Right lobe of liver (tissue), 6 donors: ENCODE data around the gene MTFR2. TPM values are rescaled to one million over a fixed set of nuclear protein-coding genes. Genes with fewer than 3 reads are reported as not detected.
A peak's percentile ranks its signal among the peaks of the same experiment; 100 is the strongest.

ENCODE experiments used
- ATAC-seq, 4 donors: fragments of 200-7000 bp; cut with Tn5 transposase; one replicate each; pipeline ENCODE4 v1.9.1; 2020; ENCODE audit warnings: mild to moderate bottlenecking in 4 of 4, moderate library complexity in 4 of 4
- DNase-seq, 3 donors: peaks; one replicate each; pipeline ENCODE4 v3.0.0-alpha.2; 2020
- H3K27ac ChIP-seq, 3 donors: fragments of 200-600 bp; one replicate each; pipeline ENCODE4 v1.8.0; 2022
- H3K27me3 ChIP-seq, 2 donors: fragments of 200-600 bp; one replicate each; pipeline ENCODE4 v1.8.0; 2022
- H3K36me3 ChIP-seq, 4 donors: fragments of 200-600 bp; sonication (generic) in 1 of 4; one replicate each; pipeline versions ENCODE4 v1.5.1 to v1.8.0; 2017 to 2022; ENCODE audit warnings: control low read depth in 1 of 4
- H3K4me1 ChIP-seq, 4 donors: fragments of 200-600 bp; sonication (generic) in 1 of 4; one replicate each; pipeline versions ENCODE4 v1.5.1 to v1.8.0; 2017 to 2022; ENCODE audit warnings: control low read depth in 1 of 4
- H3K4me3 ChIP-seq, 3 donors: fragments of 200-600 bp; one replicate each; pipeline ENCODE4 v1.8.0; 2022
- H3K9me3 ChIP-seq, 4 donors: fragments of 200-600 bp; sonication (generic) in 1 of 4; one replicate each; pipeline versions ENCODE4 v1.5.1 to v1.8.0; 2017 to 2022; ENCODE audit warnings: control low read depth in 1 of 4
- POLR2A ChIP-seq: fragments of 450-650 bp; IDR thresholded peaks from one replicate; pipeline ENCODE4 v1.6.1; 2017; ENCODE audit warnings: antibody characterized with exemption, mild to moderate bottlenecking
- WGBS: methylation state at CpG from one replicate; pipeline ENCODE4 v1.1.6; 2018; ENCODE audit warnings: low coverage, low lambda C conversion rate; ENCODE audit not compliant: insufficient coverage; ENCODE audit errors: missing lambda C conversion rate; 5-methylcytosine and 5-hydroxymethylcytosine counted together
- intact Hi-C, 2 donors: fragments of 100-400 bp; cut with DNase I; formaldehyde crosslinking; loops; one replicate each; pipeline versions ENCODE4 v1.11.2 to v1.14.1; 2022
- total RNA-seq, 6 experiments: library from RNA; depleted of rRNA in 2 of 6; stranded (reverse); fragments of >200 nt in 2 of 6; fragmentation: NEBNext Ultra II Directional in 3 of 6; extraction: Animal tissue kit (Norgen Biotek cat#: 25700) in 3 of 6; gene quantifications; one replicate each; pipeline versions ENCODE4 v1.1.0 to v1.2.4, GENCODE V29; 2016 to 2023
- TF ChIP-seq, protein P1 (sequence below), 4 donors: fragments of 200-600 bp in 3 of 4; fragments of 450-650 bp in 1 of 4; IDR thresholded peaks; one replicate each; pipeline versions ENCODE4 v1.5.1 to v1.8.0; 2016 to 2022; ENCODE audit warnings: antibody characterized with exemption in 4 of 4, mild to moderate bottlenecking in 2 of 4
- donor health status: DM: no; HTN: yes; CAD: no.
- donor health status: DM: no; HTN: no; CAD: no.
- donor health status: DM: no; HTN: no; CAD: no.
- donor health status: DM: no; HTN: yes; CAD: no.
- donor health status: DM: no; HTN: yes; CAD: no.

MTFR2 gene
- total RNA-seq, 6 experiments from 2014 or later, result 0.12 to 0.68 (median 0.45) TPM; not detected in 2

- H3K27me3 ChIP-seq, result no peaks in the 10 kb centered on the region
- H3K27ac ChIP-seq, result no peak overlapping the region
- no peaks in the 10 kb centered on the region for H3K36me3 ChIP-seq
- TF ChIP-seq POLR2A, result no peak
- TF ChIP-seq, protein P1, sequence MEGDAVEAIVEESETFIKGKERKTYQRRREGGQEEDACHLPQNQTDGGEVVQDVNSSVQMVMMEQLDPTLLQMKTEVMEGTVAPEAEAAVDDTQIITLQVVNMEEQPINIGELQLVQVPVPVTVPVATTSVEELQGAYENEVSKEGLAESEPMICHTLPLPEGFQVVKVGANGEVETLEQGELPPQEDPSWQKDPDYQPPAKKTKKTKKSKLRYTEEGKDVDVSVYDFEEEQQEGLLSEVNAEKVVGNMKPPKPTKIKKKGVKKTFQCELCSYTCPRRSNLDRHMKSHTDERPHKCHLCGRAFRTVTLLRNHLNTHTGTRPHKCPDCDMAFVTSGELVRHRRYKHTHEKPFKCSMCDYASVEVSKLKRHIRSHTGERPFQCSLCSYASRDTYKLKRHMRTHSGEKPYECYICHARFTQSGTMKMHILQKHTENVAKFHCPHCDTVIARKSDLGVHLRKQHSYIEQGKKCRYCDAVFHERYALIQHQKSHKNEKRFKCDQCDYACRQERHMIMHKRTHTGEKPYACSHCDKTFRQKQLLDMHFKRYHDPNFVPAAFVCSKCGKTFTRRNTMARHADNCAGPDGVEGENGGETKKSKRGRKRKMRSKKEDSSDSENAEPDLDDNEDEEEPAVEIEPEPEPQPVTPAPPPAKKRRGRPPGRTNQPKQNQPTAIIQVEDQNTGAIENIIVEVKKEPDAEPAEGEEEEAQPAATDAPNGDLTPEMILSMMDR (IDR thresholded peaks at IDR 0.05), result no peak
- ATAC-seq (no peak), DNase-seq (no peak)
- WGBS, result 34% methylated on average over 6 of the region's 6 CpGs
- H3K4me3 ChIP-seq, result peak overlapping the region in 2 of 3 donors; percentile 50 to 70
- intact Hi-C loops, result no loop called here
- peaks cover 0 to 11% (median 0%) of the 10 kb centered on the region in 4 donors for H3K4me1 ChIP-seq
- no peaks in the 10 kb centered on the region for H3K9me3 ChIP-seq
These were observed 775 bp downstream of the MTFR2 start for GRCh38 chr6:136249336-136249735.

DNA sequence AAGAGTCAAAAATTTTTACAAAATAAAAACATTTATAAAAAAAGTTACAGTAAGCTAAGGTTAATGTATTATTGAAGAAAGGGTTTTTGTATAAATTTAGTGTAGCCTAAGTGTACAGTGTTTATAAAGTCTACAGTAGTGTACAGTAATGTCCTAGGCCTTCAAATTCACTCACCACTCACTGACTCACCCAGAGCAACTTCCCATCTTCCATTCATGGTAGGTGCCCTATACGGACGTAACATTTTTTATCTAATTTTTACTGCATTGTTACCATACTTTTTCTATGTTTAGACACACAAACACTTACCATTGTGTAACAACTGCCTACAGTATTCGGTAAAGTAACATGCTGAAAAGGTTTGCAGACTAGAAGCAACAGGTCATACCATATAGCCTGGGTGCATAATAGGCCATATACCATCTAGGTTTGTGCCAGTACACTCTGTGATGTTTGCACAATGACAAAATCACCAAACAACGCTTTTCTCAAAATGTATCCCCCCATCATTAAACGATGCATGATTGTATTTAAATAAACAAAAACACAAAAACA, 6.0 kb downstream of the MTFR2 start:
- DNase-seq (no peak), ATAC-seq (no peak)
- Histone ChIP-seq H3K27me3 (no peaks in the 10 kb centered on the region), H3K27ac (no peak overlapping the region), H3K36me3 (no peaks in the 10 kb centered on the region), H3K4me1 (no peaks in the 10 kb centered on the region), H3K9me3 (no peaks in the 10 kb centered on the region), H3K4me3 (no peak overlapping the region)
- intact Hi-C loops, result no loop called here
- TF ChIP-seq, protein P1 (IDR thresholded peaks at IDR 0.05), result no peak
- TF ChIP-seq POLR2A, result no peak
- 84% methylated on average over 5 of the region's 5 CpGs for WGBS

- Histone ChIP-seq H3K4me1 (no peaks in the 10 kb centered on the region), H3K36me3 (no peaks in the 10 kb centered on the region), H3K27me3 (no peaks in the 10 kb centered on the region), H3K4me3 (no peak overlapping the region), H3K9me3 (no peaks in the 10 kb centered on the region), H3K27ac (no peak overlapping the region)
- DNase-seq (no peak), ATAC-seq (peak in 3 of 4 donors; percentile 27 to 43 (median 37))
- 48% methylated on average over 9 of the region's 9 CpGs for whole genome bisulfite sequencing
- TF ChIP-seq, protein P1 (IDR thresholded peaks at IDR 0.05), result no peak
- no peak for TF ChIP-seq POLR2A
- intact Hi-C loops, result no loop called here
These were observed 13.4 kb downstream of the MTFR2 start for GRCh38 chr6:136236466-136237293.

- TF ChIP-seq, protein P1 (IDR thresholded peaks at IDR 0.05), result no peak
- no peak for TF ChIP-seq POLR2A
- 54% methylated on average over 4 of the region's 4 CpGs for WGBS
These were observed 14.9 kb downstream of the MTFR2 start for GRCh38 chr6:136235233-136235564.

More at GRCh38 chr6:136235233-136235564, 14.9 kb downstream of the MTFR2 start:
- H3K27me3 ChIP-seq, result no peaks in the 10 kb centered on the region
- no peaks in the 10 kb centered on the region for H3K4me1 ChIP-seq
- DNase-seq (no peak), ATAC-seq (peak in 1 of 4 donors; percentile 29)
- intact Hi-C loops, result no loop called here
- no peaks in the 10 kb centered on the region for H3K9me3 ChIP-seq
- no peaks in the 10 kb centered on the region for H3K36me3 ChIP-seq
- no peak overlapping the region for H3K27ac ChIP-seq
- H3K4me3 ChIP-seq, result no peak overlapping the region
